Stimulated activated CD4-positive, alpha-beta T cell treated with anti-CD3 and anti-CD28 coated beads, Interleukin-12 subunit alpha, Interleukin-12 subunit beta, amount 100 ng/mL, for 48 hours (primary cell): ENCODE results near the gene RAB20.

Experiments used
- DNase-seq, 3 donors: peaks; one replicate each; pipeline ENCODE4 v3.0.0-alpha.2; 2020; ENCODE audit warnings: low read depth in 2 of 3, low spot score in 1 of 3

The RAB20 gene

DNA sequence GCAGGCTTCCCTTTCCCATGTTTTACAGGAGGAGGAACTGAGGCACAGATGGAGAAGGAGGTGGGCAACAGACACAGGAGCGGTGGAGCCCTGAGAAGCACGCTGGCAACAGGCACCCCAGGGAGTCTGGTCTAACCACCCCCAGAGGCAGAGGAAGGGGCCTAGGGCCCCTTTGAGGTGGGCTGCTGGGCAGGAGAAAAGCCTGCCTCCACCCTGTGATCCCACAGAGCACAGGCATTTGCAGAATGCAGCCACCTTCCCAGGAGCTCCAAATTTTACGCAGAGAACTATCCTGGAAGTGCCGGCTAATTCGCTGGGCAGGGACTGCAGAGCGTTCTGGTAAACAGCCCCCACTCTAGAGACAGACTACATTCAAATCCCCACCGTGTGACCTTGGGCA lies 30.4 kb downstream of the RAB20 start:
- no peak for DNase-seq

DNA sequence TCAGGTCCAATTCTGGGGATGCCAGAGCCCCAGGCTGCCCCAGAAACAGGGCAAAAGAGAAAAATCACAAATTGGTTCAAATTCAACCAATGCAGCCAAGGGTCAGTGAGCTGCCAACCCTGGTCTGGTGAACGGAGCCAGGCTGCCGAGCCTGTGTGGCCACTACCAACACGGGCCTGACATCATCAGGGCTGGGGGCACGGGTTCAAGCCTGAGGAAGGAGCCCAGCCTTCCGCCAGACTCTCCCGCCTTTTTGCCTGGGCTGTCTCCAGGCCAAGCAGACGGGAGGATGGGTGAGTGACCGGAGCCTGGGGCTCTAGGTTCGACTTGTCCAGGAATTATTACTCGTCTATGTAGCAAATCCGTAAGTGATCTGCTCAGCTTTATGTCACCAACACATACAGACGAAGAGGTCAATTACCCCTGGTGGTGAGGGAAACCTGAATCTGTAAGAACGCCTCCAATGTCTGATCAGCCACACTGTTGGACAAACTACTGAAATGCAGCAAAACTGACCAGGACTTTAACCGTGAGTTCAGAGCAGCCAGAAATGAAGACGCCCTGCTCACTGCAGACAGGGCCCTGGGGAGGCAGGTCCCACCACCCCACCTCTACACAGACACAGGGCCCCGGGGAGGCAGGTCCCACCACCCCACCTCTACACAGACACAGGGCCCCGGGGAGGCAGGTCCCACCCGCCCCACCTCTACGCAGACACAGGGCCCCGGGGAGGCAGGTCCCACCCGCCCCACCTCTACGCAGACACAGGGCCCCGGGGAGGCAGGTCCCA lies 31.8 kb downstream of the RAB20 start:
- no peak for DNase-seq

DNA sequence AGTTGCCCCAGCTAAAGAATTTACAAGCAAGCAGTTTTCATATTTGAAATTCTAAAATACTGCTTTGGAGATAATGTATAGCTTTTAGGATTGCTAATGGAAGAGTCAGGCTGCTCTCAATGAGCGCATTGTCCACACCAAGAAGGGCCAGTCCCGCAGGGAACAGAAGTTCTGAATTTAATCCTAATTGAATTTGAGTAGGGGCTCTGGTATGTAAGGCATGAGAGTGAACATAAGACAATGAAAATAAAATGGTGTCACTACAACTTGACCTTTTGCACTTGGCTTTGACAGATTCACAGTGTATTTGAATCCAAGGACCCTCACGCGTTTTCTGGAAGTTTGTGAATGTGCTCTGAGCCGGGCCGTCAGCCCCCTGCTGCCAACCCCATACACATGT lies 32.6 kb downstream of the RAB20 start:
- DNase-seq = no peak

DNA sequence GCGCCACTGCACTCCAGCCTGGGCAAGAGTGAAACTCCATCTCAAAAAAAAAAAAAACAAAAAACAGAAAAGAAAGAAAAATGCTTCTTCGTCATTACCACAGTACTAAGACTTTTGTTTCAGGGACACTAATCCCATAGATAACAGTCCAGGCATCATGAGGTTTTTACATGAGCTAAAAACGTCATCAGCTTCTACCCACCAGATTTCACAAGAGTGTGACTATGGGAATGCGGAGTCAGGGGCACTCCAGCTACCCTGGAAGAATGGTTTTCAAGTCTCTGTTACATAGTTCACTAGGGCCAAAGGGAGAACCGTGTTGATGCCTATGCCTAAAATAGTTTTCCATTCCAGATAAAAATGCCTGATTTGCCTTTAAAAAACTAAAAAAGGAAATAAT lies 33.2 kb downstream of the RAB20 start:
- no peak for DNase-seq

- DNase-seq = no peak
These were observed 35.9 kb downstream of the RAB20 start for GRCh38 chr13:110525328-110526319.

DNA sequence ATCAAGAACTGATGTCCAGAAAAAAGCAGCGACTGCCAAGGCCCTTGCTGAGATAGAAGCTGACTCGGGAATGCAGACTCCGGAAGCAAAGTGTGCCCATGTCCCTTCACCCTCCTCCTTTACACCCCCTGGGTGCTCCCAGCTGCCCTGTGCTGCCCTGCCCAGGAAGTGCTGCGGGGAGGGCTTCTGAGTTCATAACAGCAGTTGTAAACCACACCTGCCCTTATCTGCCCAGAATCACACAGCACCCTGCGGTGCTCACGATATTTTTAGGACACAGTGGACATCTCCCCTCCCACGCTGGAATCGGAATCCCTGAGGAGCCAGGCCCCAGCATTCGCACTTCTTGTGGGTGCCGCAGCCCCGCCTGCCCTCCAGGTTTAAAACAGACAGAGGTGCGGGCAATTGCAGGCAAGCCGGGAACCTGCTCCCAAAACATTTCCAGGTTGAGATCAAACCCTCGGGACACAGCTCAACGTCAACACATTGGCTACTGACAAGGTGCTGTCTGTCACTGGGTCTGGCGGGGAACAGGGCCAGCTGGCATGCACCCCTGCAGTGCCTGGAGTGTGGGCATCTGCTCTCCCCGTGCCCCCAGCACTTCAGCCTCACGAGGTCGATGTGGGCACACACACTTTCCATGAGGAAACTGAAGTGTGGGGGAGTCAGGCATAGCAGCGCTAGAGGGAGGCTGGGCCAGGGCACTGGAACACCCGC lies 36.8 kb downstream of the RAB20 start:
- no peak for DNase-seq

DNA sequence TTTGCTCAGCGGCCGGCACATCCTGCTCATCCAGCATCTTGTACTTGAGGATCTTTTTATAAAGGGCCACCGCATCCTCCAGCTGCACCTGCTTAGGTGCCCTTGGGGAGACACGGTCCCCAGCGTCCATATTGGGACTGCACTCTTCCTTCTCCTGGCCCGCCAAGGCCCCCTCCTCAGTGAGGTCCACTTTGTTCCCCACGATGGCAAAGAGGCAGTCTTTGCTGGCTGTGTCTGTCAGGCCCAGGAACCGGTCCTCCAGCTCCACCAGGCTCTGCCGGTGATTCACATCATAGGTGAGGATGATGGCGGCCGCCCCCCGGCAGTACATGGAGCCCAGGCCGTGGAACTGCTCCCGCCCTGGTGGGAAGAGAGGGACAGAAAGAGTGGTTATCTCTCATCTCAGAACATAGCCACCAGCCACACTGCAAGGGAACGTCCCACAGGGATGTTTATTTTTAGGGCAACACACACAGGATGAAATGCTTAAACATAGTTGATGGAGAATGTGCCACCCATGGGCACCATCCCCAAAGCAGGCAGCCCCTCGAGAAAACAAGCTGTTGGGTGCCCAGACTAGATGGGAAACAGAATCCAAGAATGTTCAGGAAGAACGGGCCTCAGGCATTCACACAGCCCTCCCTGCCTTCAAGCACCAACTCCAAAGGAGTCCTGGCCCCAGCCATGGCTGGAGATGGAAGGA lies 37.5 kb downstream of the RAB20 start:
- no peak for DNase-seq

DNA sequence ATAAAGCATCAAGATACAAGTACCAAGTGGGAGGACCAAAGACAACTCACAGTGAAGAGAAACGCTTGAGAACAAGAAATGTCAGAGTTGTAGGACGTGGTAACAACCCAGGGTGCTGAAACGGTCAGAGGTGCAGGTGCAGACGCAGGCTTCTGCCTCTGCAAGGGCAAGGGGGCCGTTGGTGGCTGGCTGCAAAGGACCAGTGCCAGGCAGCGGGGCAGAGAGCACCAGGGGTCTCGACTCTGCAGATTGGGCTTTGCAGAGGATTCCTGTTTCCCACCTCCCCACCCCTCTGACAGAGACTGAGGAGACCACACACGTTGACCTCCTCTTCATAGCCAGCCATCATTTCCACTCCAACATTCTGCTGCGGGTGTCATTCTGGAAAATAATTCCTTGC lies 38.3 kb downstream of the RAB20 start:
- DNase-seq = no peak

DNA sequence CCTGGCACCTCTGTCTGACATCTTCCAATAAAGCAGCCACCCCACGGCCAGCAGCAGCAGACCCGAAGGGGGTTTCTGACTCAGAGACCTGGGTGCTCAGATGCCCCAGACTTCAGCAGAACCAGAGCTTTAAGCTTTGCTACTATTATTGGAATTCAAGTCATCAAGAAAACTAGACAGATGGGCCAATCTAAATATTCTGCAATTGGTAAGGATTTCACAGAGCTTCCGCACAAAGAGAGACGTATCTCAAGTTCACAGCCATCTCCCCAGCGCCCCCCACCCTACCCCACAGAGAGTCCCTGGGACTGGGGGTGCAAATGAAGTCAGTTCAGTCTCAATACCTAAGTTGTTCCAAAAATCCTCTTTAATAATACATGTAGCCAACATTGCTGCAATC lies 38.8 kb downstream of the RAB20 start:
- DNase-seq = no peak

GRCh38 chr13:110521946-110522345 lies 39.6 kb downstream of the RAB20 start:
- DNase-seq = no peak

DNA sequence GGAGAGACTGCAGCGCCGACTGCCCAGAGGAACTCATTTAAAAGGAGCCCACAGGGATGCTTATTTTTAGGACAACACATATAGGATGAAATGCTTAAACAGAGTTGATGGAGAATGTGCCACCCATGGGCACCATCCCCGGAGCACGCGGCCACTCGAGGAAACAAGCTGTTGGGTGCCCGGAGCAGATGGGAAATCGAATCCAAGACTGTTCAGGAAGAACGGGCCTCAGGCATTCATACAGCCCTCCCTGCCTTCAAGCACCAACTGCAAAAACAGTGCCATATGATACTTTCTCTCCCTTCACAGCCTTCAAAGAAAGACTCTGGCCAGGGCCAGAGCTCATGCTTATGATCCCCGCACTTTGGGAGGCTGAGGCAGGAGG lies 40.2 kb downstream of the RAB20 start:
- no peak for DNase-seq

DNA sequence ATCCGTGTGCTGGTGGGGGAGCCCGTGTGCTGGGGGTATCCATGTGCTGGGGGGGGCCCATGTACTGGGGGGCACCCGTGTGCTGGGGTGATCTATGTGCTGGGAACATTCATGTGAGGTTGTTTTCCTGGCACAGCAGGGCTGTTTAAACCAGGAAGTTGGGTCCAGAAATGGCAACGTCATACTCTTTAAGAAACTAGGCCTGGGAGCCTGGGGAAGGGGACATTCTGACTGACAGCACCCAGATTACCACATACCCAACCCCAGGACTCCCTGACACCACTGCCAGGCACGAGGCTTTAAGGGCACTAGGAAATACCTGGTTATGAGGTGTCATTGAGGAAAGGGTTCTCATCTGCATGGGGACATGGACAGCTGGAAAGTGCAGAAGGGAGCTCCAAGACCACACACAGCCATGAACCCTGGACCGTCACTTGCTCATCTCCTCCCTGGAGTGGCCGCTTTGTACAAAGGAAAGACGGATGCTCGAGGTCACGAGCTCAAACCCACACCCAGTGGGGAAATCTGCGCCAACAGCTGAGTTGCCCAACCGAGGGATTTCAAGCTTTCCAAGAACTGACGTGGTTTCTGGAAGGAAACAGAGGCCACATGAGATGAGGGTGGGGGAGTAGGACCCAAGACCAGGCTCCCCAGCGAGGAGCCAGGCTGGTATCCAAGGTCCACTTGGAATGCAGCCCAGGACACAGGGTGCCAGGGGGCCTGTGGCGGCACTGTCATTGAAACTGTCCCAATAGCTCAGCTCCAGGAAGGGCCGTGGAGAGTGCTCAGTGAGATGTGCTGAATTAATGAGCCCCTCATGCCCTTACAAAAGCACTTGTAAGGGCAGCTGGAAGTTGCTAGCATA lies 40.9 kb downstream of the RAB20 start:
- DNase-seq = no peak

GRCh38 chr13:110519506-110519905 lies 42.0 kb downstream of the RAB20 start:
- no peak for DNase-seq

DNA sequence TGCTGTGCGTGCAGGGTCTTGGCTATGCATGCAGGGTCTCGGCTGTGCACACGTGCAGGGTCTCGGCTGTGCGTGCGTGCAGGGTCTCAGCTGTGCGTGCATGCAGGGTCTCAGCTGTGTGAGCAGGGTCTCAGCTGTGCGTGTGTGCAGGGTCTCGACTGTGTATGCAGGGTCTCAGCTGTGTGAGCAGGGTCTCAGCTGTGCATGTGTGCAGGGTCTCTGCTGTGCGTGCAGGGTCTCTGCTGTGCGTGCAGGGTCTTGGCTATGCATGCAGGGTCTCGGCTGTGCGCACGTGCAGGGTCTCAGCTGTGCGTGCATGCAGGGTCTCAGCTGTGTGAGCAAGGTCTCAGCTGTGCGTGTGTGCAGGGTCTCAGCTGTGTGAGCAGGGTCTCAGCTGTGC lies 42.5 kb downstream of the RAB20 start:
- no peak for DNase-seq

GRCh38 chr13:110518571-110518970 lies 43.0 kb downstream of the RAB20 start:
- DNase-seq = no peak

DNA sequence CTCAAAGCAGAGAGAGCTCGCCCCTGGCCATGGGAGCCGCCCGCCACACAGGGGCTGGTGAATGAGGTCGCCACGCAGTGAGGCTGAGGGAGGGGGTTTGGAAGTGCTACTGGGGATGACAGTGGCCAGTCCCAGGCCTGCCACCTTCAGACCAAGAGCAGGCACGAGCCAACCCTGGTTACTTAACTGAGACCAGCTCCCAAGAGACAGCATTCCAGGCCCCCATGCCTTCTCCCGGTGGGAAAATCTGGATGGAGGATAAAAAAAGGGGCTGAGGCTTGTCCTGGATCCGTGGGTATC lies 43.3 kb downstream of the RAB20 start:
- no peak for DNase-seq

DNA sequence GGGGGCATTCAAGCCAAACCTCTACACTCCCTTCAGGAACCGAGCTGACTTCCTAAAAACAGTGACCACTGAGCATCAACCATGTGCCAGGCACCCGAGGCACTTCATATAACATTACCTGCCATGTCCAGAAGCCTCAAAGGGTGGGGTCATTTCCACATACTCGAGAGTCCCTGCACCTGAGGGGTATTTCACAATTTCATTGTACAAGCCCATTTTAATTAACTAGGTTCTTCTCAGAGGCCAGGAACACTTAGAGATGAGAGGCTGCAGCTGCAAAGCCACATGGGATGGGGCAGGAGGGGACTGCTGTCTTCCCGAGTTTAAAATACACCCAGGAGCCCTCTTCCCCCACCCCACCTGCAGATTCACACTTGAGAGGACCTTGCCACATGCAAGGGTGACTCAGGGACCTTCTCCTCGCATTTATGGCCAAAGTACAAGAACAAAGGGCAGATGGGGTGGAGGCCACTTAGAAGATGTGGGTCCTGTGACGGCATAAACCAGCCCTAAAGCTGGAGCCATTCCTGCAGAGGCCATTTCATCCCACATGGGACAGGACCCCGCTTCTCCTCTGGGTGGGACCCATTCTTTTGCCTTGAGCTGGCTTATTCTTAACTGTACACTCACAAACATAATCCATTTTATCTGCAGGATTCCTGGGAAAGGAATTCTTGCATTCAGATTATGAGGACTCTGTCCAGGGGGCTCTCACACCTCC lies 43.9 kb downstream of the RAB20 start:
- DNase-seq = no peak

GRCh38 chr13:110516500-110516899 lies 45.0 kb downstream of the RAB20 start:
- DNase-seq = no peak

- no peak for DNase-seq
These were observed 49.3 kb downstream of the RAB20 start for GRCh38 chr13:110512198-110512740.
